Activated naive CD4-positive, alpha-beta T cell (primary cell): ENCODE results near the gene NR2F2.

ENCODE experiments used
- DNase-seq, 4 experiments: peaks; one replicate each; lab custom pipeline; 2025; lab: John Stamatoyannopoulos, UW

The NR2F2 gene

DNA sequence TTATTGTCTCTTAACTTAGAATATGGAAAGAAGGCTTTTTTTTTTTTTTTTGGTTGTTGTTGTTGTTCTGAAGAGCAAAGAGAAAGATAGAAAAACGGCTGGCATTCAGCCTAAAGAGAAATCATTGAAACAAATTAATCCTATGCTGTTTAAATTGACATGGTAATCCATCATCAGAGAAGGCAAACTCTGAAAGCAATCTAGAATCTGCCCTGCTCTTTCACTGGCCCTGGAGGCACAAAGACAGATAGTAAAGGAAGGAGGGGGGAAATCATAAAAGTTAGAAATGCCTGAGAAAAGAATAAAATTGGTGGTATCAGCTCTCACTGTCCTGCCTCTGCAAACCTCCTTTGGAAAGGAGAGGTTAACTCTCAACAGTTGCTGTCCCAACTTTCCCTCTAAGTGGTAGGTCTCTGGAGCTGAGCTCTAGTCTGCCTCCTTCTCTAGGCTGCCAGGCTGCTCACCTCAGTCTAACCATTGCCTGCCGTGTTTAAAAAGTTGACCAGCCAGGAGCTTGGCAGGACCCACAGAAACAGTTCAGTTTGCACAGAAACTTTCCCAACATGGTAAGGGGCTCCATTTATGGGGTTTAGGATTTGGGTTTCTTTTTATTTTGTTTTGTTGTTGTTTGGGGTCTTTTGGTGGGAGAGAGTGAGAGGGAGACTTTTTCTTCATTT lies 13.4 kb upstream of the NR2F2 start:
- DNase-seq: no peak

DNA sequence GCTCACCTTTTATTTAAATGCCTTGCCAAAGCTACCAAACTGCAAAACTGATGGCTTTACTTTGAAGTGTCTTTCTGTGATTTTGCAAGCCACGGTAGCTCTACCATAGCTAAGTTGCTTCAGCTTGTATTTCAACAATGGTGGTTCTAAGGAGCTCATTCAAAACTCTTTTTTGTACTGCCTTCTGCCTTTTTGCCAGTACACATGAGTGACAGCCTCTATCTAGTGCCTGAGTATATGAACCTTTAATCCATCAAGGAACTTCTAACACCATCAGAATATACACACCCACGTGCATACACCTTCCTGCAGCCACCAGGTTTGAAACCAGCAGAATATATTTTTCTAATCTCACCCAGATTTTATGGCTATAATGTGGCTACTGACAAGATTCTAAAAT lies 10.4 kb upstream of the NR2F2 start:
- no peak for DNase-seq

DNA sequence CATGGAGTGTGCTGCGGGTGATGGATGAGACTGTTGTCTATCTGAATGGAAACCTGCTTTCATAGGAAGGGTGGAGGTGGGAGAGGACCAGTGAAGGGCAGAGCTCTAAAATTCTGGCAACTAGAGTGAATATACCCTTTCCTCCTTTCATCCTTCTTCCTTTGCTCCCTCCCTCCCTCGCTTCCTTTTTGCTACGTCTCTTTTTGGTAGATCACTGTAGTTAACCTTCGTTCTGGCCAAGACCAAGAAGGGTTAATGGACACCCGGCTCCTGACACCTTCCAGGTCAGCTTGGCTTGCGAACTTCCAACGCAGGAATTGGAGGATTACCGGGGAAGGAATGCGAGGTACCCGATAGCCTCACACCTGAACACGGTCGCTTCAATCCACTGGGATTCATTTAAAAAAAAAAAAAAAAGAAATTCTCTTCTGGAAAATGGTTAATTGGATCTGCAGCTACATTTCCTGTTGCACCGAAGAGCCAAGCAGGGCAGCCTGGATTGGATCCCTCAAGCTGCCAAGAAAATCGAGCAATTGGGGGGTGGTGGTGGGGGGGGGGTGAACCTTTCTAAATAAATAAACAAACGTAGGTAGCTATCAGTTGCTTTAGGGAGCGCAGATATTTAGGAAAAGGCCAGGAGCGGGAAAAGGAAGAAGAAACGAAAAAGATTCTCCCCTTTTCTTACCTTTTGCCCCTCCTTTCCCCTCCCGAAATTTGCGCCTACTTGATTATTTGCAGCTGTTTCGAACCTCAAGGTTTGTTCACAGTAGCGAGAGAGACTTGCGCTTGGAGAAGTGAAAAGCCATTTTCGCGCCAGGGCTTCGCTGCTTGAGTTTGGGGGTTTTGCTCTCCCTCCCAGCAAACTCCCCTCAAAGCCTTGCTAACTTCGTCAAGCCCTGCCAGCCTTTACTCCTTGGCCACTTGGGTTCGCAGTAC lies 9.5 kb upstream of the NR2F2 start:
- no peak for DNase-seq

DNA sequence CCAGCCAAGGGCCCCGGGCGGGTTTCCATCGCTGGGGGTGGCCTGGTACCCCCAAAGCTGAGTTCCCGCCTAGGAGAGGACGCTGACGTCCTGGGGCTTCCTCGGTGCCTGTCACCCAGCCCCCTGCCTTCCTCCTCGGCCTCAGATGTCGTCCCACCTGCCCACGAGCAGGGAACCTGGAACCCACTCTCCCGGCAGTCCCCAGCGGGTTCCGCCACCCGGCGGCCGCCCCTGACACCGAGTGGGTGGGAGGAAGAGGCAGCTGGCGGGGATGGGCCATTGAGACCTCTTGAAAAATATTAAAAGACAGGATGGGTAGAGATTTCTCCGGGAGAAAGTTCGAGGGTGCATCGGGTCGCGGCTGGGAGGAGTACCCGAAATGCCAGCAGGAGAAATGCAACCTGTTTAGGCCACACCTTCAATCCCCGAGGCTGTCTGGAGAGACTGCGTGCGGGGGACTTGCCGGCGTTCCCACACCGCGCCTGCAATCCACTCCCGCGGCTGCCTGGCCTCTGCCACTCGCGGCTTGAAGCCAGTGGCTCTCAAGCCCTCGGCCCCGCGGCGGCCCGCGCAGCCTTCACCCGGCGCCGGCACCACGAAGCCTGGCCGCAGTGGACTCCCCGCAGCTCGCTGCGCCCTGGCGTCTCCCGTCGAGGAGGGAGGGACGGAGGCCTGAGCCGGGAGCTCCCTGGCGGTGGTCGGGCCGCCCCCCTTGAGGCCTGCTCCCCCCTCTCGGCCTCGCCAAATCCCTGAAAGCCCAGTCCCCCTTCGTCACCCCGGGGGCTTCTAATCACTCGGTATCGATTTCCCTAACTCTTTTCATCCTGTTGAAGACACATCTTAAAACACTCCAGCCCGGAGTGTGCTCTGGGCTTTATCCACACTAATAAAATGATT lies 8.6 kb upstream of the NR2F2 start:
- DNase-seq: no peak

DNA sequence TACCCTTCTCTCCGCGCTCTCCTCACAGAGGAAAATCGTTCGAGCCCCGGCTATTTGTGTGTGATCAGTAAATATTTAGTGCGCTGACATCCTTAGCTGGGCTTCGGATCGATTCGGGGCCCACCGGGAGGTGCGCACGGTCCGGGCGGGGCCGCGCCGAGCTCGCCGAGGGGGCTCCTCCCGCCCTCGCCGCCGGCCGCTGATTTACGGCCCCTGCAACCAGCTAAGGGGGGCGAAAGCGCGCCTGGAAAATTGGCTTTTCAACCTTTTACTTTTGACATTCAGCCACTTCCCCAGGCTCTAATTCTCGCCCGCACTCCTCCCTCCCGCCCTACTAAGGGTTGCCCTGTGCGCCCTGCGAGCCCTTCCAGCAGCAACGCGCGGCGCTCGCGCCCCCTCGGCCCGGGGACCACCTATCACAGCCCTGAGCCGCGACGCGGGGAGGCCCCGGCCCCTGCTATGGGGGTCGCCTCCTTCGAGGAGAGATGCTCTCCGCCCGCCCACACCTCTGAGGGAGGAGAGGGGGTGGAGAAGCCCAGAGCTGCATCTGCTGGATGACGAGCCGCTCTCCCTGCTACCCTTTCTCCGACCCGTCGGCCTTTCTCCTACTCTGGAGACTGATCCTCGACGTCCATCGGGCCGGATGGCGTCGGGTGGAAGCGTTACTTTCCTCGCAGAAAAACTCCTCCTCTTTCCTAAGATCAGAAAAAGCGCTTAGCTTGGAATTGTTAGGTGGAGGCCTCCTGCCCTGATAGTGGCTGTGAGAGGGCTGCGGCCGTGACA lies 7.8 kb upstream of the NR2F2 start:
- DNase-seq: no peak

DNA sequence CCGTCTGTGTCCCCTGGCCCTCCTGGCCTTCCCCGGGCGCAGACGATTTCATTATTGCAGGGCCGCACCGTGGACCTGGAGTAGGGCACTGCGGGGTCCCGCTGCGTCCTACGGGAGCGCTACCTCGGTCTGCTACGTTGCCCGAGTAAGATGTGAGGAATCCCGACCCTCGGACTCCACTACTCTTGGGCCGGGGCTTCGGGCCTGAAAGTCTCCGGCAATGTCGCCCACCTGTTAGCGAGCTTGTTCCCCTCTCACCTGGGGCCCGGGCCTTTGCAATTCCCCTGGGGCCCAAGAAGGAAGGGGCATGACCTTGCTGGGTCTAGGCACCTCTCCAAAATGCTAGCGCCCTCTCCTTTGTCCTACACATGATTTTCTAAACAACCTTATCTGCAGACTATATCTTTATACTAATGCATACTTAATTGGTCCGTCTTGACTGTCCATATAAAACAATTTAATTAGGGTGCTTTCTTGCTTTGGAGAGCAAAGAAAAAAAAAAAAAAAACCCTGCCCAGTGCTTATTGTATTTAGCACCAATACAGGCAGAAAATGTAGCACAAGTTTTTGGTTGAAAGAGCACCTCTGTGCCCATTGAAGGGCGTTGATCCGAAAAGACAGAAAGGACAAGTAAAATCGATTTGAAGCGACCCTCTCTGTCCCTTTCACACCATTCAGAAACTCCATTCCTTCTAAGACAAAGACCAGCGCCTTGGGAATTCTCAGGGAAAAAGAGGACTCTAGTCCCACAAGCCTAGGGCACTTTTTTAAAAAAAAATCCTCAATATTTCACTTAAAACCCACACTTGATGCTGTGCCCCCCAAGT lies 7.0 kb upstream of the NR2F2 start:
- no peak for DNase-seq

DNA sequence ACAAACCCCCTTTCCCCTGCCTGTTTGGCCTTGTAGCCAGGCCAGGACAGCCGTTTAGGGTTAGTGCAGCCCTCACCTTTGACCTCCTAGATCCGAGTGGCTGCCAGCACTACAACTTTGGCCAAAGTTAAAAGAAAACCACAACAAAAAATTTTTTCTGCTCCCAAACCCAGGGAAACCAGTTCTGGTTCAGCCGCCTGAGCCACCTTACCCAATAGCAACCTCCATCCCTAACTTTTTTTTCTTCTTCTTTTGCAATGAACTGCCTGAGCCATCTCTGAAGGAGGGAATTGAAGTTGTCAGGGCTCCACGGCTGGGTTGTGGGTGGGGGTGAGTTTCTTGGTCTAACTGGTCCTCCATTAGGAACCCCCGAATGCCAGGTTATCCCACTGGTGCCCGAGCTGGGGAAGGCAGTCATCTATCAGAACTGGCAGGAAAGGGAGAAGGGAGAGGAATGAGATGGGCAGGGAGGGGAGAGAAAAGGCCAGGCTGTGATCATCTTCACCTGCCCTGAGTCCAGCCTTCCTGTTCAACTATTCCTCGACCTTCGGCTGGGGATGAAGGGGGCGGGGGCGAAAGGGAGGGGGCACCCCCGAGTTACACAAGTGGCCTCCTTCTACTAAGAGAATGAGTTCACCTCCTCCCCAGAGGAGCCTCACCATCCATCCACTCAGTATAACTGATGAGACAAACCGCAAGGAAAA lies 6.2 kb upstream of the NR2F2 start:
- DNase-seq: no peak

DNA sequence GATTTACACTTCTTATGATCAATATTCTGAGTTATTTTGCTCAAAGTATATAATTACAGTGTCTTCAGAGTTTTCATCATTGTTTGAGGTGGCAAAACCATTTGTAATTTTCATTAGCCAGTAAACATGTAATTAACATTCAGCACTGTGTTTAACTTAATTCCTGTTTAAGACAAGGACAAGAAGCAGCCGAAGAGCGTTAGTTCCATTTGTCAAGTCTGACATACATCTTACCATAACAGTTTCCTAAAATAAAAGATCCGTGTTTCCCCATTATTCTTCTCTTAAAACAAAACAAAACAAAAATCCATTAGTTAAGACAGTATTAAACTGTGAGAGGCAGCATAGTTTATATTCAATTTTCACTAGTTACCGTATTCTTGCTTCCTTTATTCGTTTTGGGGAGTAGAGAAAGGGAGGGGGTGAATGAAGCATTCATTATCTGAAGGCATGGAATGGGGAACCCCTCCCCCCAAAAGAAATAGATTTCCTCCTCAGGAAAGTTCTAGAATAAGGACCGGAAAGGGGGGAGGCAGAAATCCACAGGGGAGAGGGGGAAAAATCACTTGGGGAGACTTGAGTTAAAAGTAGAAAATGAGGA lies 5.5 kb upstream of the NR2F2 start:
- DNase-seq: no peak

DNA sequence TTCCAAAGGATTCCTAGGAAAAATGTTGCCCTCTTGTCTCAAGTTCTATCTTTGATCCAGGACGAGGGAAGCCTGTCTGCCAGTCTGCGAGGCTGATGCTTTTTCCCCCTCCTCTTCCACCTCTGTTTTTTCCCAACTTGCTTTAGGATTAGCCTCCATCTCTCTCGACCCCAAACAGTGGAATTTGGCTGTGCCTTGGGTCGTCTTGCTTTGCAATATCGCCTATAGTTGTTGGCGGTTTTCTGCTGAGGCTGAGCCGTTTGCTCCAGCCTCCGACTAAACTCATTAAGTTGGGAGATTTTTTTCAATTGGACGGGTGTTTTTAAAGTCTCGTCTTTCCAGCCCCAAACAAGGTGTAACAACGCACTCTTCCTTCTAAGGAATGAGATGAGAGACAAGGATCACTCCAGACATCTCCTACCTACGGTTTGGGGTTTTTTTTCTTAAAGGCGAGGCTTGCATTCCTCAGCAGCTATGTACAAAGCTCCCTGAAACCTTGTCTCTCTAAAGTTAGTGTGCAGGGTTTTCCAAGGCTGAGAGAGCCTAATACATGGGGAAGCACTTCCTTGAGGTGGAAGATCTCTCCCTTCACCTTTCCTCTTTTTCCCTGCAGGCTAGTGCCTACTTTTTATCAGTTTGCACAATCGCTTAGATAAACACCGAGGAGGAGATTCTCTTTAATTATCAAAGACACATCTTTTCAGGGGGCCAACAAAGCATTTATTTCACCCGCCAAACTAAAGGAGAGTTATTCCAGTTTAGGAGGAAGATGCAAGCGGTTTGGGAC lies 4.8 kb upstream of the NR2F2 start:
- DNase-seq: no peak

DNA sequence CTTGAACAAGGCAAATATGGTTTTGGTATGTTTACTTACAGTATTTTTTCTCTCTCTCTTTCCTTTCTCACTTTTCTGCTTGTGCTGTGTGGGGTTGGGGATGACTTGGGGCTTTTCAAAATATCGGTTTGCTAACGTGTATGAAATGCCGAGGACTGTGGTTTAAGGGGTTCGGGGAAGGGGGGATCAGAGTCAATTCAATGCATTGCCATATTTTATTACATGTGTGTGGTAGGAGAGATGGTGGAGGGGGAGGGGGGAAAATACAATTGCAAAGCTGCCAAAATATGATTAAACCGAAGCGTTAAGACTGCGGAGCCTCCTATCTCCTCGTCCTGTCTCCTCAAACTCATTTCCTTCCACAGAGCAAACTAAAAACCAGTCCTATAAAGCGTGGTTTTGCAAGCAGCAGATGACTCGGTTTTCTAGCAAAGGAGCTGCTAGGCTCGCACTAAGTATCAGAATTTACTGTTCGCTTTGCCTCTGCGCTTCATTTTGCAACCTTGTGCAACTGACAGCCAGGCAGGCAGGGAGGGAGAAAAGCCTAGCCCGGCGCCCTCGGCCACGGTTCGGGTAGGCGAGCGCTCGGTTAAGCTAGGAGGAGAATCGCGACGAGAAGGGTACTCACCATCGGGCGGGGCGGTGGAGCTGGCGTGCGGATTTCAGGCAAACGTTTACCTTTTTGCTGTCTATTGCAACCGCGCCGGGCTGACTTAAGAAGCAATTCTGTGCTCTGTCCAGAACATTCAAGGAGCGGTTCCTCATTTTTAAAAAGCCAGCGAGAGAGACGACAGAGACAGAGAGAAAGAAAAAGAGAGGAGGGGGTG lies 4.0 kb upstream of the NR2F2 start:
- DNase-seq: no peak

DNA sequence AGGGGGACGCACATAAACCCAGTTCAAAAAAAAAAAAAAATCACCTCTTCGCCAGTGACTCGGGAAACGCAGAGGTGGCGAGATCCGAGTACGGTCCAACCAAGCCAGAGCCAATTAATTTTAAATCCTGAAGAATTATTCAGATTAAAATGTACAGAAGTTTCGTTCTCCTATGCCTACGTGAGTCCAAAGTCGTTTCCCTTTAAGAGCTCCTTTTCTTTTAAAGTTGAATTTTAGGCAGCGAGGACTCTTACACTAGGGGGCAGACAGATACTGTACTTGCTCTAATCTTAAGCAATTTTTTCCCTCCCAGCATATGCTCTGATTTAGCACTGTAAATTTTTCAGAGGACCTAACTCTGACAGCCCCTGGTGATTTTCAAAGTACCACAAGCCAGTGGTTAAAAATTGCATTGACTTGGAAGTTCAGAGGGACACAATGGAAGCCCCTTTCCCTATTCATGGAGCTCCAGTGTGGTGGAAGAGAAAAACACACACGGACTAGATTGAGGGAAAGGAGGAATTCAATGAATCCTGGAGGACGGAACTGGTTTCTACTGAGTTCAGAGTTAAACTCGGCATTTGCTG lies 3.3 kb upstream of the NR2F2 start:
- DNase-seq: no peak

DNA sequence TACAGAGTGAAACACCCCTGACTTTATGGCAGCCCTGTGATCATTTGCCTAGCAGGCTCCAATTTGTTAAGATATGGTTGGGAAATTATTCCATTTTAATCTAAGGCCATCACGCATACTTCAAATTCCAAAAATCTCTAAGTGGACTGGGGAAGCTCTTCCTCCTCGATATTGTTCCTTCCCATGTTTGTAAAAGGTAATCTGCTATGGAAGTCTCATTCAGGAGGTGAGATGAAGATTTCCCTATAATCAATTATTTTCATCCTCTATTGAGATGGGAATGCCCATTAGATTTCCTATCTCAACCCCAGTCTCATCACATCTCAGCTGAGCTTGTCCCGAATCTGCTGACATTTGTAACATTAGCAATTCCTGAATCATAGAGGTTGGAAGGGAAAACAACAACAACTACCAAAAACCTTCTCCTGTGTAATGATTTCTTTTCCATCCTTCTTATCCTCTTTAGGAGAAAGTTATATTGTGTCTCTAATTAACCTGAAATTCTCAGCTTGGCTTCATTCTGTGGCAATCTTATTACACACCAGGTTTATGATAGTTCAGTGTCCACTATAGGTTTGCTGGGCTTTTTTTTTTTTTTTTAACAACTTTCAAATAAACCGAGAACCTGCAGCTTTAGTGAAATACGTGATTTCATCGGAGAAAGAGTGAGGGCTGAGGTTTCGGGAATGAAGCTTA lies 2.2 kb upstream of the NR2F2 start:
- DNase-seq: no peak

DNA sequence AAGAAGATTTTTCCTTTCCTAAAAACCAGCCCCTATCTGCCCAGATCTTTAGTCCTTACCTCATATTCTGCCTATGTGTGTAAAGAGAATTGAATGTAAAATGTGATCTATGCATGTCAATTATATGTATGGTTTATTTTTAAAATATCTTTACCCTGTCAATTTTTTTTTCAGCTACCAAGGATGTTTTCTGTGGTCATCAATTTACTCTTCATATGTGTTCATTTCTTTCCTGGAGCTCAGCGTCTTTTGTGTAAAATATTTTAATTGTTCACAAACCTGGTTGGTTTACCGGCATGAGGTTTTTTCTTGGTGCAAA lies 1.7 kb upstream of the NR2F2 start:
- DNase-seq: no peak

DNA sequence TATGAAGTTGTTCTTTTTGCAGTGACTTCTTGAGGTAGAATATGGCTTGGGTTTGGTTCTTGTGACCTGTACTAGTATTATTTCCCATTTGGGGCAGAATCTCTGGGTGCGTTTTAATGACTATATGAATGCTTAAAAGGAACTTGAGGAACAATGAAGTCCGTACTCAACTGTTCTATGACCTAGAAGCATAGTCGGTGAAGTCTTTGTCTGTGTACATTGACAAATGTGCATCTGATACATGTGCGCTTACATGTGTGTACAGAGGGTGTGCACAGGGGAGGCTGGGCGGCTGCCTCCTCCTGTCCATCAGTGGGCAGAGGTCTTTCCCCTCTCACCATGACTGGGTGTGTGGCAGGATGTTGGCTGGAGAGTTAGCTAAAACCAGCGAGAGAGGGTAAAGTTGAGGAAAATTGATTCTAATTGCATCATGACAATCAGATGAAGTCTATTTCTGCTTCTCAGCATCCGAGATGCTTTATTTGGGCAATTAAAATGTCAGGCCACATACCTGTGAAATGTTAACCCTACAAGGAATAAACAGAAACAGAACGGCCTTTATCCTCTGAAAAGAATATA lies 1.0 kb upstream of the NR2F2 start:
- DNase-seq: no peak

DNA sequence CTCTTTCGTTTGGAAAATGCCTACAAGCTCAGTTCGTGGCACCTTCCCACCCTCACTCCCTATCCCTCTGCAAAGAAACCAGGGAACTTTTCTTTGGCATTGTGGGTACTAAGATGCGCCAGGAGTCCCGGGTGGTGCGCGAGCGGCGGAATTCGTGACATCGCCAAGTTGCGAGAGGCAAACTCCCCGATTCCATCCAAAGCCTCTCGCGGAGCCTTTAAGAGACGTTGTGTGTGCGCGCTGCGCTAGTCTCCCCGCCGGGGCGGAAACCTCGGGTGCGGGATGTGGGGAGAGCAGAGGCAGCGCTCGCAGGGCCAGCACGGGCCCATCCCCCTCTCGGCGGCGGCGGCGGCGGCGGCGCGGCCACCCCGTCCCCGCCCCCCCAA lies 443 bp upstream of the NR2F2 start:
- no peak for DNase-seq

DNA sequence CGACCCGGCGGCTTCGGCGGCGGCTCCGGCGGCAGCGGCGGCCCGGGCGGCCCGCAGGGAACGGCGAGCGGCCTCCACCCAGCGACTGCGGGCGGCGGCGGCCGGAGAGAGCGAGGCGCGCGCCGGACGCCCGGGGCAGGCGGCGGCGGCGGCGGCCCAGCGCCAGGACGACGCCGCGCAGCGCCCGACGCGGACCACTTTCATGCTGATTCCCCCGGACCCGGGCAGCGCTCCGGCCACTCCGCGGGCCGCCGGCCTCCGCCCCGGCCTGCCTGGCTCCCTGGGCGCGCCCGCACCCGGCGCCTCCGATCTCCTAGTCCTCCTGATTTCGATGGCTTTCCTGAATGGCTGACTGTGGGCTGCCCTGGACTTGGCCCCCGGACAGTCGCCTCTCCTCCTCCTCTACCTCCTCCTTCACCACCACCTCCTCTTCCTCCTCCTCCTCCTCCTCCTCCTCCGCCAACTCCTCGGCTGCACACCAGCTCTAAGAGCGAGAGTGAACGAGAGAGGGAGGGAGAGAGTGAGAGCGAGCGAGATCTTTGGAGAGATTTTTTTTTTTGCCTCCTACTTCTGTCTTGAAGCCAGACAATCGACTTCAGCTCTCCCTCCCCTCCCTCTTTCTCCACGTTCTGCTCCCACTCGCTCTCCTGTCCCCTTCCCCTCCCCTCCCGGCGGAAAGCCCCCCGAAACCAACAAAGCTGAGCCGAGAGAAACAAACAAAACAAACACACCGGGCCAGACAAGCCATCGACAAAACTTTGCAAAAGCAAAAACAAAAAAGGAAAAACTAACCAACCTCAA lies 844 bp downstream of the NR2F2 start:
- DNase-seq: no peak
